Testis (tissue), 3 donors: Measurements from ENCODE around the gene BBX. TPM values are rescaled to one million over a fixed set of nuclear protein-coding genes. Genes with fewer than 3 reads are reported as not detected.

Source experiments
- DNase-seq: peaks from one replicate; pipeline ENCODE4 v3.0.0-alpha.2; 2019
- H3K27ac ChIP-seq, 2 donors: fragments of 200-600 bp; sonication (generic); one replicate each; pipeline ENCODE4 v1.5.1; 2019
- H3K27me3 ChIP-seq: fragments of 200-600 bp; sonication (generic); one replicate; pipeline ENCODE4 v1.5.1; 2019
- H3K36me3 ChIP-seq: fragments of 200-600 bp; sonication (generic); one replicate; pipeline ENCODE4 v1.5.1; 2017; ENCODE audit warnings: low read depth; ENCODE audit errors: missing control alignments
- H3K4me1 ChIP-seq: fragments of 200-600 bp; sonication (generic); one replicate; pipeline ENCODE4 v1.5.1; 2019
- H3K4me3 ChIP-seq, 2 donors: fragments of 200-600 bp; sonication (generic); one replicate each; pipeline ENCODE4 v1.5.1; 2017 to 2019
- H3K9me3 ChIP-seq: fragments of 200-600 bp; sonication (generic); one replicate; pipeline ENCODE4 v1.5.1; 2017
- CTCF ChIP-seq, 3 experiments: fragments of 450-650 bp in 2 of 3; fragments of 200-600 bp in 1 of 3; sonication (generic) in 1 of 3; IDR thresholded peaks; one replicate each; pipeline ENCODE4 v1.5.1; 2016 to 2019; ENCODE audit warnings: antibody characterized with exemption in 3 of 3, mild to moderate bottlenecking in 2 of 3, moderate library complexity in 1 of 3
- POLR2A ChIP-seq: fragments of 450-650 bp; IDR thresholded peaks from one replicate; pipeline ENCODE4 v1.6.1; 2017; ENCODE audit warnings: antibody characterized with exemption, mild to moderate bottlenecking, moderate library complexity
- WGBS, 2 donors: methylation state at CpG; one replicate each; pipeline ENCODE4 v1.1.5; 2018; 5-methylcytosine and 5-hydroxymethylcytosine counted together
- intact Hi-C: fragments of 100-400 bp; cut with DNase I; formaldehyde crosslinking; loops from one replicate; pipeline ENCODE4 v1.15.1; 2023; ENCODE audit warnings: low total_unique reads
- polyA plus RNA-seq: library from polyadenylated mRNA; stranded (reverse); fragments of 350-450 nt; fragmentation: Illumina TruSeq; extraction: RNeasy Lipid Tissue Mini Kit (QIAGEN cat#74804); gene quantifications from one replicate; pipeline ENCODE4 v1.2.3, GENCODE V29; 2014; ENCODE audit warnings: low read depth, low replicate concordance; ENCODE audit not compliant: insufficient read depth
- total RNA-seq, 2 donors: library from RNA; depleted of rRNA; stranded (reverse); fragments of >200 nt; gene quantifications; one replicate each; pipeline ENCODE4 v1.2.3, GENCODE V29; 2016

BBX gene
- total and polyA plus RNA-seq, 3 donors from 2014 or later, result 93.3 to 317 (median 312) TPM

- Histone ChIP-seq H3K4me3 (no peak overlapping the region), H3K27ac (no peak overlapping the region), H3K9me3 (no peaks in the 10 kb centered on the region), H3K36me3 (no peaks in the 10 kb centered on the region), H3K4me1 (no peaks in the 10 kb centered on the region), H3K27me3 (no peaks in the 10 kb centered on the region)
- DNase-seq, result peak; percentile 69
- intact Hi-C loops, result no loop called here
- TF ChIP-seq CTCF (IDR thresholded peaks at IDR 0.05) (peak; percentile 23 to 42 (median 40)), POLR2A (no peak)
- WGBS, 2 donors, result 24 to 44% methylated on average over 2 of the region's 2 CpGs
Measured at GRCh38 chr3:107753494-107753893, 230.7 kb downstream of the BBX start.

- H3K4me1 ChIP-seq, result no peaks in the 10 kb centered on the region
- TF ChIP-seq CTCF (IDR thresholded peaks at IDR 0.05) (no peak), POLR2A (no peak)
- 79 to 81% methylated on average over 4 of the region's 4 CpGs for WGBS, 2 donors
- DNase-seq, result no peak
- intact Hi-C loops, result no loop called here
- no peaks in the 10 kb centered on the region for H3K27me3 ChIP-seq
- no peak overlapping the region for H3K27ac ChIP-seq
- no peaks in the 10 kb centered on the region for H3K36me3 ChIP-seq
- no peak overlapping the region for H3K4me3 ChIP-seq
- H3K9me3 ChIP-seq, result no peaks in the 10 kb centered on the region
Measured at GRCh38 chr3:107753976-107754375, 231.2 kb downstream of the BBX start.

GRCh38 chr3:107756649-107757048 is 233.9 kb downstream of the BBX start:
- Histone ChIP-seq H3K9me3 (no peaks in the 10 kb centered on the region), H3K27ac (no peak overlapping the region), H3K4me1 (no peaks in the 10 kb centered on the region), H3K4me3 (no peak overlapping the region), H3K36me3 (no peaks in the 10 kb centered on the region), H3K27me3 (no peaks in the 10 kb centered on the region)
- no peak for DNase-seq
- TF ChIP-seq POLR2A, result no peak
- TF ChIP-seq CTCF (IDR thresholded peaks at IDR 0.05), result no peak
- intact Hi-C loops, result no loop called here
- WGBS, 2 donors, result 86 to 93% methylated on average over 2 of the region's 2 CpGs

- H3K4me3 ChIP-seq, result no peak overlapping the region
- WGBS, 2 donors, result 82 to 84% methylated on average over 2 of the region's 2 CpGs
- TF ChIP-seq POLR2A (no peak), CTCF (IDR thresholded peaks at IDR 0.05) (no peak)
- intact Hi-C loops, result no loop called here
- no peaks in the 10 kb centered on the region for H3K4me1 ChIP-seq
- DNase-seq, result no peak
- no peaks in the 10 kb centered on the region for H3K9me3 ChIP-seq
- no peak overlapping the region for H3K27ac ChIP-seq
- H3K36me3 ChIP-seq, result no peaks in the 10 kb centered on the region
- H3K27me3 ChIP-seq, result no peaks in the 10 kb centered on the region
Measured at GRCh38 chr3:107757140-107757539, 234.4 kb downstream of the BBX start.

- no peak for TF ChIP-seq CTCF (IDR thresholded peaks at IDR 0.05)
- TF ChIP-seq POLR2A, result no peak
- no peaks in the 10 kb centered on the region for H3K4me1 ChIP-seq
- DNase-seq, result no peak
- no peaks in the 10 kb centered on the region for H3K27me3 ChIP-seq
- no peaks in the 10 kb centered on the region for H3K36me3 ChIP-seq
- intact Hi-C loops, result no loop called here
- no peaks in the 10 kb centered on the region for H3K9me3 ChIP-seq
- H3K4me3 ChIP-seq, result no peak overlapping the region
- no peak overlapping the region for H3K27ac ChIP-seq
Measured at GRCh38 chr3:107760144-107760543, 237.4 kb downstream of the BBX start.
